Parathyroid adenoma (tissue), 2 donors: ENCODE results near the gene PIK3R3.

Experiments
- H2AFZ ChIP-seq: fragments of 300-600 bp; sonication (generic); one replicate; pipeline ENCODE4 v1.7.0; 2017; ENCODE audit warnings: antibody characterized with exemption, mild to moderate bottlenecking
- H3K27ac ChIP-seq: fragments of 300-600 bp; sonication (generic); one replicate; pipeline ENCODE4 v1.7.0; 2017
- H3K27me3 ChIP-seq: fragments of 300-600 bp; sonication (generic); one replicate; pipeline ENCODE4 v1.7.0; 2017; ENCODE audit warnings: low read length; ENCODE audit not compliant: control insufficient read depth, insufficient read depth
- H3K36me3 ChIP-seq: fragments of 300-600 bp; sonication (generic); one replicate; pipeline ENCODE4 v1.7.0; 2017; ENCODE audit warnings: low read length; ENCODE audit not compliant: control insufficient read depth, insufficient read depth
- H3K4me1 ChIP-seq: fragments of 300-600 bp; sonication (generic); one replicate; pipeline ENCODE4 v1.7.0; 2017; ENCODE audit warnings: control low read depth
- H3K4me2 ChIP-seq: fragments of 300-600 bp; sonication (generic); one replicate; pipeline ENCODE4 v1.7.0; 2017; ENCODE audit warnings: low read length
- H3K4me3 ChIP-seq: fragments of 300-600 bp; sonication (generic); one replicate; pipeline ENCODE4 v1.7.0; 2017; ENCODE audit warnings: low read depth, low read length
- H3K79me2 ChIP-seq: fragments of 300-600 bp; sonication (generic); one replicate; pipeline ENCODE4 v1.7.0; 2017; ENCODE audit warnings: control low read depth
- H3K9ac ChIP-seq: fragments of 300-600 bp; sonication (generic); one replicate; pipeline ENCODE4 v1.7.0; 2017; ENCODE audit warnings: mild to moderate bottlenecking
- H3K9me3 ChIP-seq: fragments of 300-600 bp; sonication (generic); one replicate; pipeline ENCODE4 v1.7.0; 2017; ENCODE audit warnings: low read length; ENCODE audit not compliant: control insufficient read depth
- CTCF ChIP-seq: fragments of 300-600 bp; sonication (generic); IDR thresholded peaks from one replicate; pipeline ENCODE4 v1.7.0; 2017; ENCODE audit warnings: antibody characterized with exemption, mild to moderate bottlenecking
- donor health status: primary hyperparathyroidism.

PIK3R3 gene

GRCh38 chr1:46021046-46021996 lies 111.1 kb downstream of the PIK3R3 start:
- Histone ChIP-seq H3K4me1 (no peaks in the 10 kb centered on the region), H3K27me3 (no peaks in the 10 kb centered on the region), H3K4me3 (no peak overlapping the region), H2AFZ (no peak overlapping the region), H3K79me2 (no peaks in the 10 kb centered on the region), H3K27ac (no peak overlapping the region), H3K9ac (no peak overlapping the region), H3K9me3 (no peaks in the 10 kb centered on the region), H3K36me3 (no peaks in the 10 kb centered on the region), H3K4me2 (no peak overlapping the region)
- TF ChIP-seq CTCF, result no peak

- Histone ChIP-seq H3K36me3 (no peaks in the 10 kb centered on the region), H2AFZ (no peak overlapping the region), H3K4me1 (no peaks in the 10 kb centered on the region), H3K4me2 (no peak overlapping the region), H3K4me3 (no peak overlapping the region), H3K9me3 (no peaks in the 10 kb centered on the region), H3K9ac (no peak overlapping the region), H3K79me2 (no peaks in the 10 kb centered on the region), H3K27me3 (no peaks in the 10 kb centered on the region), H3K27ac (no peak overlapping the region)
- no peak for TF ChIP-seq CTCF
Observed at GRCh38 chr1:46020010-46020409, 112.4 kb downstream of the PIK3R3 start.

- TF ChIP-seq CTCF, result no peak
- H3K79me2 ChIP-seq, result no peaks in the 10 kb centered on the region
- no peak overlapping the region for H3K4me2 ChIP-seq
- no peak overlapping the region for H3K9ac ChIP-seq
- no peaks in the 10 kb centered on the region for H3K4me1 ChIP-seq
- H3K27ac ChIP-seq, result no peak overlapping the region
- H2AFZ ChIP-seq, result no peak overlapping the region
- no peak overlapping the region for H3K4me3 ChIP-seq
- no peaks in the 10 kb centered on the region for H3K36me3 ChIP-seq
- no peaks in the 10 kb centered on the region for H3K9me3 ChIP-seq
- H3K27me3 ChIP-seq, result no peaks in the 10 kb centered on the region
Observed at GRCh38 chr1:46019348-46019747, 113.1 kb downstream of the PIK3R3 start.

- H3K4me1 ChIP-seq, result no peaks in the 10 kb centered on the region
- no peaks in the 10 kb centered on the region for H3K79me2 ChIP-seq
- no peak overlapping the region for H3K27ac ChIP-seq
- H3K9ac ChIP-seq, result no peak overlapping the region
- H3K27me3 ChIP-seq, result no peaks in the 10 kb centered on the region
- no peak overlapping the region for H3K4me3 ChIP-seq
- H3K36me3 ChIP-seq, result no peaks in the 10 kb centered on the region
- no peak overlapping the region for H2AFZ ChIP-seq
- no peak for TF ChIP-seq CTCF
- no peak overlapping the region for H3K4me2 ChIP-seq
- H3K9me3 ChIP-seq, result no peaks in the 10 kb centered on the region
Observed at GRCh38 chr1:46017876-46018503, 114.4 kb downstream of the PIK3R3 start.
